PC-9 (cell line): ENCODE measurements around the gene CACNA2D1. TPM values are rescaled to one million over a fixed set of nuclear protein-coding genes. Genes with fewer than 3 reads are reported as not detected.

Experiments
- BruUV-seq: library from RNA; stranded (reverse); fragments of 400-500 nt; replicated peaks from 2 replicates; lab custom pipeline; 2021; lab: Mats Ljungman, UMichigan
- CTCF ChIA-PET: fragments of 300-600 bp; sonication (Branson Sonifier 250); formaldehyde crosslinking; loops from one replicate; lab custom pipeline; 2022; ENCODE audit warnings: antibody characterized with exemption; lab: Charles Lee
- POLR2A ChIA-PET: fragments of 300-600 bp; sonication (Branson Sonifier 250); formaldehyde crosslinking; loops from one replicate; lab custom pipeline; 2022; ENCODE audit warnings: antibody characterized with exemption; ENCODE audit not compliant: unreplicated experiment; lab: Charles Lee
- DNase-seq, 2 experiments: peaks; one replicate each; pipeline versions ENCODE4 v3.0.0 to v3.0.0-alpha.2; 2015 to 2022; ENCODE audit warnings: mixed read lengths in 1 of 2
- H2AFZ ChIP-seq: fragments of 200-600 bp; sonication (generic); 2 replicates; pipeline ENCODE4 v1.8.1; 2017; ENCODE audit warnings: antibody characterized with exemption
- H3F3A ChIP-seq: fragments of 200-600 bp; sonication (generic); 2 replicates; pipeline ENCODE4 v1.8.1; 2017; ENCODE audit warnings: antibody characterized with exemption, mild to moderate bottlenecking, low read depth; ENCODE audit not compliant: insufficient read depth
- H3K27ac ChIP-seq: fragments of 200-600 bp; sonication (generic); 2 replicates; pipeline ENCODE4 v1.6.1; 2016; ENCODE audit warnings: mixed run types
- H3K27me3 ChIP-seq: fragments of 200-600 bp; sonication (generic); 2 replicates; pipeline ENCODE4 v1.6.1; 2016; ENCODE audit warnings: low read depth, mixed run types; ENCODE audit not compliant: insufficient read depth
- H3K36me3 ChIP-seq: fragments of 200-600 bp; sonication (generic); 2 replicates; pipeline ENCODE4 v1.6.1; 2016; ENCODE audit warnings: low read depth, mixed run types
- H3K4me1 ChIP-seq: fragments of 200-600 bp; sonication (generic); replicated peaks from 2 replicates; pipeline ENCODE4 v1.6.1; 2016; ENCODE audit warnings: mixed run types; ENCODE audit not compliant: insufficient read depth
- H3K4me2 ChIP-seq: fragments of 200-600 bp; sonication (generic); 2 replicates; pipeline ENCODE4 v1.6.1; 2017; ENCODE audit warnings: mixed run types
- H3K4me3 ChIP-seq: fragments of 200-600 bp; sonication (generic); 2 replicates; pipeline ENCODE4 v1.6.1; 2016; ENCODE audit warnings: mixed run types
- H3K79me2 ChIP-seq: fragments of 200-600 bp; sonication (generic); 2 replicates; pipeline ENCODE4 v1.6.1; 2017; ENCODE audit warnings: low read depth, mixed run types
- H3K9me2 ChIP-seq: fragments of 200-600 bp; sonication (generic); 2 replicates; pipeline ENCODE4 v1.8.1; 2017; ENCODE audit warnings: mild to moderate bottlenecking; ENCODE audit not compliant: insufficient read depth
- H3K9me3 ChIP-seq: fragments of 200-600 bp; sonication (generic); 2 replicates; pipeline ENCODE4 v1.8.1; 2016; ENCODE audit warnings: low read depth; ENCODE audit not compliant: insufficient read depth
- H4K20me1 ChIP-seq: fragments of 200-600 bp; sonication (generic); 2 replicates; pipeline ENCODE4 v1.8.1; 2017; ENCODE audit not compliant: insufficient read depth
- CTCF ChIP-seq: fragments of 200-600 bp; sonication (generic); conservative IDR thresholded peaks from 2 replicates; pipeline ENCODE4 v1.6.1; 2017; ENCODE audit warnings: mixed run types, antibody characterized with exemption, mild to moderate bottlenecking, moderate library complexity
- EZH2 ChIP-seq: fragments of 200-600 bp; sonication (generic); IDR thresholded peaks from 2 replicates; pipeline ENCODE4 v1.8.0; 2017; ENCODE audit warnings: antibody characterized with exemption, low read depth
- intact Hi-C: fragments of 100-400 bp; cut with micrococcal nuclease; formaldehyde crosslinking; loops from one replicate; pipeline ENCODE4 v1.10.0; 2022; ENCODE audit not compliant: unreplicated experiment
- total RNA-seq: library from RNA; stranded (reverse); gene quantifications from 2 replicates; pipeline ENCODE4 v1.2.3, GENCODE V29; 2021

Gene CACNA2D1
- total RNA-seq, 1 experiment from 2014 or later: 3.2 TPM

- no peak overlapping the region for H2AFZ ChIP-seq
- no TSS peak for BruUV-seq
- H3K27ac ChIP-seq: no peak overlapping the region
- no peaks in the 10 kb centered on the region for H3K79me2 ChIP-seq
- CTCF ChIA-PET: no interaction called here
- POLR2A ChIA-PET: no interaction called here
- DNase-seq: no peak
- no peak overlapping the region for H3K4me3 ChIP-seq
- H3F3A ChIP-seq: no peaks in the 10 kb centered on the region
- intact Hi-C loops: no loop called here
- H3K27me3 ChIP-seq: no peaks in the 10 kb centered on the region
- TF ChIP-seq CTCF (no peak), EZH2 (no peak)
- H3K9me3 ChIP-seq: no peaks in the 10 kb centered on the region
- H4K20me1 ChIP-seq: no peaks in the 10 kb centered on the region
- H3K4me2 ChIP-seq: no peak overlapping the region
- H3K4me1 ChIP-seq: no peaks in the 10 kb centered on the region
- no peaks in the 10 kb centered on the region for H3K9me2 ChIP-seq
- no peaks in the 10 kb centered on the region for H3K36me3 ChIP-seq
These were observed 156.8 kb downstream of the CACNA2D1 start for GRCh38 chr7:82286798-82287140.

- no peaks in the 10 kb centered on the region for H3K36me3 ChIP-seq
- H3K27ac ChIP-seq: no peak overlapping the region
- no peaks in the 10 kb centered on the region for H3K27me3 ChIP-seq
- no peak for DNase-seq
- H3K9me3 ChIP-seq: no peaks in the 10 kb centered on the region
- ChIA-PET POLR2A (no interaction called here), CTCF (interaction anchor here (0.6 kb wide), 1 partner anchor 1845 kb away, joined by 3 read pairs; no protein-coding TSS in a partner anchor)
- no peak overlapping the region for H3K4me3 ChIP-seq
- BruUV-seq: no TSS peak
- H4K20me1 ChIP-seq: no peaks in the 10 kb centered on the region
- H3K4me1 ChIP-seq: no peaks in the 10 kb centered on the region
- no peaks in the 10 kb centered on the region for H3K9me2 ChIP-seq
- intact Hi-C loops: no loop called here
- H3F3A ChIP-seq: no peaks in the 10 kb centered on the region
- no peaks in the 10 kb centered on the region for H3K79me2 ChIP-seq
- no peak overlapping the region for H2AFZ ChIP-seq
- TF ChIP-seq EZH2 (no peak), CTCF (no peak)
- no peak overlapping the region for H3K4me2 ChIP-seq
These were observed 157.3 kb downstream of the CACNA2D1 start for GRCh38 chr7:82286096-82286797.

- H3K79me2 ChIP-seq: no peaks in the 10 kb centered on the region
- H3K27me3 ChIP-seq: no peaks in the 10 kb centered on the region
- no peaks in the 10 kb centered on the region for H3K36me3 ChIP-seq
- no peaks in the 10 kb centered on the region for H3K4me1 ChIP-seq
- H3K9me2 ChIP-seq: no peaks in the 10 kb centered on the region
- DNase-seq: no peak
- CTCF ChIA-PET: no interaction called here
- BruUV-seq: no TSS peak
- H3K9me3 ChIP-seq: no peaks in the 10 kb centered on the region
- no peak overlapping the region for H3K4me2 ChIP-seq
- H3K4me3 ChIP-seq: no peak overlapping the region
- intact Hi-C loops: no loop called here
- H4K20me1 ChIP-seq: no peaks in the 10 kb centered on the region
- no peak overlapping the region for H3K27ac ChIP-seq
- no peaks in the 10 kb centered on the region for H3F3A ChIP-seq
- POLR2A ChIA-PET: no interaction called here
- no peak for TF ChIP-seq CTCF
- TF ChIP-seq EZH2: no peak
- no peak overlapping the region for H2AFZ ChIP-seq
These were observed 158.5 kb downstream of the CACNA2D1 start for GRCh38 chr7:82284936-82285519.
